Chondrocyte (in vitro differentiated cells): ENCODE data around the gene DOCK8. TPM values are rescaled to one million over a fixed set of nuclear protein-coding genes. Genes with fewer than 3 reads are reported as not detected.

ENCODE experiments used
- DNase-seq: peaks from one replicate; pipeline ENCODE4 v3.0.0; 2021; ENCODE audit warnings: mixed read lengths, low spot score
- H3K27ac Mint-ChIP-seq: one replicate; pipeline ENCODE4 v1.8.0; 2021; ENCODE audit warnings: mild to moderate bottlenecking, moderate library complexity, mixed read lengths; ENCODE audit not compliant: unreplicated experiment
- H3K27me3 Mint-ChIP-seq: 2 replicates; pipeline ENCODE4 v1.8.0; 2021; ENCODE audit warnings: low read depth, mixed read lengths
- H3K36me3 Mint-ChIP-seq: 2 replicates; pipeline ENCODE4 v1.8.0; 2021; ENCODE audit warnings: low read depth, mixed read lengths
- H3K4me1 Mint-ChIP-seq: 2 replicates; pipeline ENCODE4 v1.8.0; 2021; ENCODE audit warnings: low read depth, mild to moderate bottlenecking, mixed read lengths
- H3K4me3 Mint-ChIP-seq: one replicate; pipeline ENCODE4 v1.8.0; 2021; ENCODE audit warnings: mild to moderate bottlenecking, moderate library complexity, mixed read lengths; ENCODE audit not compliant: unreplicated experiment
- H3K9me3 Mint-ChIP-seq: 2 replicates; pipeline ENCODE4 v1.8.0; 2021; ENCODE audit warnings: low read depth, mixed read lengths
- CTCF ChIP-seq: fragments of 200-600 bp; sonication (generic); IDR thresholded peaks from 2 replicates; pipeline ENCODE4 v1.5.0; 2021; ENCODE audit warnings: antibody characterized with exemption, mild to moderate bottlenecking, moderate library complexity
- total RNA-seq: library from RNA; stranded (reverse); gene quantifications from 3 replicates; pipeline ENCODE4 v1.2.1, GENCODE V29; 2021

Gene DOCK8
- total RNA-seq, 1 donor from 2014 or later: 0.17 TPM

- no peak overlapping the region for H3K27ac Mint-ChIP-seq
- no peak for DNase-seq
- H3K4me1 Mint-ChIP-seq: peaks cover 15% of the 10 kb centered on the region
- H3K4me3 Mint-ChIP-seq: peak overlapping the region; percentile 40
- no peaks in the 10 kb centered on the region for H3K9me3 Mint-ChIP-seq
- no peak for TF ChIP-seq CTCF
- H3K36me3 Mint-ChIP-seq: no peaks in the 10 kb centered on the region
- H3K27me3 Mint-ChIP-seq: peaks cover 2% of the 10 kb centered on the region
These were observed 254.2 kb downstream of the DOCK8 start for GRCh38 chr9:468766-469426.

- TF ChIP-seq CTCF: peak; percentile 5
- peaks cover 15% of the 10 kb centered on the region for H3K4me1 Mint-ChIP-seq
- no peaks in the 10 kb centered on the region for H3K9me3 Mint-ChIP-seq
- peak overlapping the region; percentile 83 for H3K27ac Mint-ChIP-seq
- peak overlapping the region; percentile 96 for H3K4me3 Mint-ChIP-seq
- H3K27me3 Mint-ChIP-seq: no peaks in the 10 kb centered on the region
- no peaks in the 10 kb centered on the region for H3K36me3 Mint-ChIP-seq
- peak; percentile 92 for DNase-seq
These were observed 255.2 kb downstream of the DOCK8 start for GRCh38 chr9:469672-470551.

- H3K4me1 Mint-ChIP-seq: peaks cover 15% of the 10 kb centered on the region
- no peak for DNase-seq
- H3K36me3 Mint-ChIP-seq: no peaks in the 10 kb centered on the region
- TF ChIP-seq CTCF: no peak
- H3K27me3 Mint-ChIP-seq: no peaks in the 10 kb centered on the region
- H3K27ac Mint-ChIP-seq: peak overlapping the region; percentile 83
- no peaks in the 10 kb centered on the region for H3K9me3 Mint-ChIP-seq
- H3K4me3 Mint-ChIP-seq: peak overlapping the region; percentile 96
These were observed 256.0 kb downstream of the DOCK8 start for GRCh38 chr9:470552-471194.

GRCh38 chr9:471320-471719 lies 256.7 kb downstream of the DOCK8 start:
- Mint-ChIP-seq H3K27ac (no peak overlapping the region), H3K4me1 (peaks cover 15% of the 10 kb centered on the region), H3K4me3 (peak overlapping the region; percentile 28), H3K36me3 (no peaks in the 10 kb centered on the region), H3K27me3 (no peaks in the 10 kb centered on the region), H3K9me3 (no peaks in the 10 kb centered on the region)
- no peak for TF ChIP-seq CTCF
- no peak for DNase-seq

GRCh38 chr9:472479-473075 lies 257.9 kb downstream of the DOCK8 start:
- DNase-seq: no peak
- H3K27ac Mint-ChIP-seq: no peak overlapping the region
- no peak for TF ChIP-seq CTCF
- no peaks in the 10 kb centered on the region for H3K36me3 Mint-ChIP-seq
- H3K27me3 Mint-ChIP-seq: no peaks in the 10 kb centered on the region
- H3K4me3 Mint-ChIP-seq: no peak overlapping the region
- H3K4me1 Mint-ChIP-seq: peaks cover 15% of the 10 kb centered on the region
- no peaks in the 10 kb centered on the region for H3K9me3 Mint-ChIP-seq
